Duodenal mucosa (tissue), 2 donors: Measurements from ENCODE around the gene TRIM62.

ENCODE experiments used
- H3K27ac ChIP-seq: one replicate; pipeline ENCODE4 v1.7.0; 2013; ENCODE audit warnings: low read depth, low read length
- H3K27me3 ChIP-seq, 2 donors: one replicate each; pipeline ENCODE4 v1.7.0; 2013; ENCODE audit warnings: low read length in 2 of 2, control low read depth in 1 of 2; ENCODE audit not compliant: insufficient read depth in 2 of 2, control insufficient read depth in 1 of 2
- H3K36me3 ChIP-seq, 2 donors: one replicate each; pipeline ENCODE4 v1.7.0; 2013; ENCODE audit warnings: low read length in 2 of 2, control low read depth in 1 of 2; ENCODE audit not compliant: insufficient read depth in 2 of 2, control insufficient read depth in 1 of 2
- H3K4me1 ChIP-seq, 2 donors: one replicate each; pipeline ENCODE4 v1.7.0; 2013; ENCODE audit warnings: low read length in 2 of 2, control low read depth in 1 of 2; ENCODE audit not compliant: insufficient read depth in 2 of 2, control insufficient read depth in 1 of 2
- H3K4me3 ChIP-seq, 2 donors: one replicate each; pipeline ENCODE4 v1.7.0; 2013; ENCODE audit warnings: low read length in 2 of 2, low read depth in 1 of 2
- H3K9ac ChIP-seq, 2 donors: one replicate each; pipeline ENCODE4 v1.7.0; 2013; ENCODE audit warnings: low read length in 2 of 2, low read depth in 1 of 2
- H3K9me3 ChIP-seq, 2 donors: one replicate each; pipeline ENCODE4 v1.7.0; 2013; ENCODE audit warnings: low read length in 2 of 2, control low read depth in 1 of 2; ENCODE audit not compliant: control insufficient read depth in 1 of 2

The TRIM62 gene

DNA sequence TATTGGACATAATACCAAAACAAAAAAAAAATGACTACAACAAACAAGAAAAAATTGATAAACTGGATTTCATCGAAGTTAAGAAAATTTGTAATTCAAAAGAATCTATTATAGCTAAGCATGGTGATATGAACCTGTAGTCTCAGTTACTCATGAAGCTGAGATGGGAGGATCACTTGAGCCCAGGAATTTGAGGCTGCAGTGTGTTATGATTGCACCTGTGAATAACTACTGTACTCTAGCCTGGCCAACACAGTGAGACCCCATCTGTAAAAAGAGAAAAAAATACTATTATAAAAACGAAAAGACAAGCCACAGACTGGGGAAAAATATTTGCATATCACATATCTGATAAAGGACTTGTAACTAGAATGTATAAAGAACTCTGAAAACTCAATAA is 24.5 kb upstream of the TRIM62 start:
- no peak overlapping the region for H3K4me3 ChIP-seq
- H3K27me3 ChIP-seq = no peaks in the 10 kb centered on the region
- no peaks in the 10 kb centered on the region for H3K9me3 ChIP-seq
- H3K36me3 ChIP-seq = no peaks in the 10 kb centered on the region
- no peak overlapping the region for H3K9ac ChIP-seq
- no peak overlapping the region for H3K27ac ChIP-seq
- no peaks in the 10 kb centered on the region for H3K4me1 ChIP-seq

DNA sequence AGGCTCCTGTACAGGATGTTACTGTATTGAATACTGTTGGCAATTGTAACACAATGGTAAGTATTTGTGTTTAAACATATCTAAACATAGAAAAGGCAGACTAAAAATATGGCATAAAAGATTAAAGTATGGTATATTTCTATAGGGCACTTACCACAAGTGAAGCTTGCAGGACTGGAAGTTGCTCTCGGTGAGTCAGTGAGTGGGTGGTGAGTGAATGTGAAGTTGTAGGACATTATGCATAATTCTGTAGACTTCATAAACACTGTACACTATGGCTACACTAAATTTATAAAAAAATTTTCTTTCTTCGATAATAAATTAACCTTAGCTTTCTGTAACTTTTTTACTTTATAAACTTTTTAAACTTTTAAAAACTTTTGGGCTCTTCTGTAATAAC is 13.7 kb upstream of the TRIM62 start:
- no peaks in the 10 kb centered on the region for H3K9me3 ChIP-seq
- no peak overlapping the region for H3K9ac ChIP-seq
- no peak overlapping the region for H3K4me3 ChIP-seq
- H3K36me3 ChIP-seq = no peaks in the 10 kb centered on the region
- no peaks in the 10 kb centered on the region for H3K4me1 ChIP-seq
- H3K27me3 ChIP-seq = peaks cover 3 to 4% of the 10 kb centered on the region in 2 donors
- no peak overlapping the region for H3K27ac ChIP-seq

DNA sequence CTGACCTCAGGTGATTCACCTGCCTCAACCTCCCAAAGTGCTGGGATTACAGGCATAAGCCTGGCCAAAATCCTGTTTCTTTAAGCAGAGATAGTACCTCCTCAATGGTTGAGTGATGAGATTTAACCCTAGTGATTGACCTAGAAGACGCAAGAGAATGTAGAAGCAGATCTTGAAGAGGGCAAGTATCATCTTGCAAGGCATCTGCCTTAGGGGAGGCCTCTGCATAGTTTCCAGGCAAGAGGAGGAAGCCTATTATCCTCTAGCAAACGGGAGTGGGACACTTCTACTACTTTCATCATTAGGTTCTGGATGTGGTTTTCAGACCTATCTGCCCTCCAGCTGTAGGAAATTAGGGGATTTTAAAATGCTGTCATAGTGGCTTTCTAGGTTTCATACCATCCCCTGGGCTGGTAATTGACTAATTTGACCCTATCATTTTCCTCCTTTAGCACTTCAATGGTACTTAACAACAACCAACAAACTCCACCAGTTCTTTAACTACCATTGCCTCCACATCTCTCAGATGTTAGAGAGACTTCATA is 10.0 kb upstream of the TRIM62 start:
- Histone ChIP-seq H3K9me3 (no peaks in the 10 kb centered on the region), H3K4me1 (no peaks in the 10 kb centered on the region), H3K9ac (no peak overlapping the region), H3K27me3 (peaks cover 3 to 4% of the 10 kb centered on the region in 2 donors), H3K36me3 (no peaks in the 10 kb centered on the region), H3K4me3 (no peak overlapping the region), H3K27ac (no peak overlapping the region)

DNA sequence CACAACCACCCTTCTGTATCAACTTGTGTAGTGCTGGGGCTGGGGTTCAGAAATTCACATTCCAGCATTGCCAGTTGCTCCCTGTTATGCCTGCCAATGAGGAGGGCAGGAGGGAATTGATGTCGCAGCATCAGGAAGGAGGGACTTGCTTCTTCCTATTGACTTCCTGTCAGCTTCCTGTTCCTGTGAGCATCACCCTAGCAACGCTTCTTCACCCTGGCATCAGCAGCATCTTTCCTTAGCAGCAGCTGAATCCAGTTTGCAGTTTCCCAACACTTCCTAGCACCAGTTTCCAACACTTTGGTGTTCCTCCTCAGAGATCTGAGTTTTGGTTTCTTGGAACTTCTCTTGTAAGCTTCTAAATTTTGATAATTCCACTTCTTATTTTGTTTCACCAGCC is 8.9 kb upstream of the TRIM62 start:
- Histone ChIP-seq H3K4me3 (no peak overlapping the region), H3K9me3 (no peaks in the 10 kb centered on the region), H3K27me3 (peaks cover 3 to 4% of the 10 kb centered on the region in 2 donors), H3K36me3 (no peaks in the 10 kb centered on the region), H3K4me1 (no peaks in the 10 kb centered on the region), H3K9ac (no peak overlapping the region), H3K27ac (no peak overlapping the region)

DNA sequence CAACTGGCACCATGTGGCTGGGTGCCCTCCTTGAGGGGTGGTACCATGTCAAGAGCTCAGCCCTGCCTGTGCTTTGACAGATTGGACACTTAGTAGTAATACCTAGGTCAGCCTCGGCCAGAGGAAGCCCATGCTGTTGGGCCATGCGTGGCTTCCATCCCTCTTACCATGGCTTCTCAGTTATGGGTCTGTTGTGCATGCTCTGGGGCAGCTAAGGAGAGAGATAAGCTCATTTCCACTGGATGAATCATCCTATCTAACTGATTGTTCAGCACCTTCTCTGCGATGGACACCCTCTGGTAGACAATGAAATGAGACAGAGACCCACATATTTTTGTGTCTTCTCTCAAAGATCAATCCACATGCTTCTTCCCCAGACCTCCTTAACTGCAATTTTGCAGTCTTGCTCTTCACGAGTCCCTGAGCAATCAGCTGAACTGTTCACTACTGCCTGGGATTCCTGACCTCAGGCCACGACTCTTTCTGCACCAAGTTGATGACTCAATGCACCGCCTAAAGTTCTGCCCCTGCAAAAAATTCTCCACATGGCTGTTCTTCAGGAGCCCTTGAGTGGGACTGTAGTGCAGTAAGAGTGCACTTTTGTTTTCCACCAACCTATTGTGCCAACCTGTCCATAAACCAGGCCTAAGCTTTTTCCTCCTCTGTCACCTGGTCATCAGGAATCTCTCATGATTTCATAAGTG is 6.9 kb upstream of the TRIM62 start:
- no peaks in the 10 kb centered on the region for H3K4me1 ChIP-seq
- H3K36me3 ChIP-seq = no peaks in the 10 kb centered on the region

DNA sequence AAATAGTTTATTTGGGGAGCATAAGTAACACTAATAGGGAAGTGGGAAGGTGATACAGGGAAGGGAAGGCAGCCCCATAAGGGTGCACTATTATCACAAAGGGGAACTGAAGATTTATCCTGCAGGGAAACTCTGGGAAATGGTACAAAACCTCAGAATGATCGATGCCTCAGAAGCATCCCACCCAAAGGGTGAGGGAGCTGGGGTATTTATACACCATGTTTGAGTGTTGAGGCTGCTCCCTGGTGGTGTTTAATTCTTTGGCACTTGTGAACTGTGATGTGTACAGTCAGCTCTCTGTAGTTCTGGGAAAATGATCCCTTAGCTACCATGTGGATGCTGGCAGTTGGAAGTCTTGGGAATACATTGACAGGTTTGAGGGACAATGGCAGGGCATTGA is 5.1 kb upstream of the TRIM62 start:
- Histone ChIP-seq H3K9me3 (no peaks in the 10 kb centered on the region), H3K27me3 (no peaks in the 10 kb centered on the region), H3K4me1 (peaks cover 0 to 6% of the 10 kb centered on the region in 2 donors), H3K9ac (no peak overlapping the region), H3K36me3 (no peaks in the 10 kb centered on the region), H3K27ac (no peak overlapping the region), H3K4me3 (no peak overlapping the region)

More for the DNA sequence above, 6.9 kb upstream of the TRIM62 start:
- H3K27me3 ChIP-seq = peaks cover 3 to 4% of the 10 kb centered on the region in 2 donors
- no peak overlapping the region for H3K27ac ChIP-seq
- H3K9me3 ChIP-seq = no peaks in the 10 kb centered on the region
- H3K9ac ChIP-seq = no peak overlapping the region
- no peak overlapping the region for H3K4me3 ChIP-seq

DNA sequence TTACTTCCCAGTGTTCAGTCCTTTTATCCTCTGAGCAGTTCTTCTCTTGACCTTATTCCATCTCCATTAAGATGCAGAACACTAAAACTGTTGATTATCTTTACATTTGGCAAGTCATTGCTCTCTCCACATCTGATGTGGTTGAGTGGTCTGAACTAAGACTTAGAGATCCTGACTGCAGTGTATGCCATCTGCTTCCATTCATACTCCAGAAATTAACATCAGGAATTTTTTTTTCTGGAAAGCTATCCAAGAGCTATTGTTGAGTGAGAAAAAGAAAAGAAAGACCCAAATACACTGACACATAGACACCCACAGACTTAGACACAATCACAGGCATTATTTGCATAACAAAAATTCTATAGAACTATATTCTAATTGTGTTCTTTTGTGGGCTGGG is 3.7 kb upstream of the TRIM62 start:
- Histone ChIP-seq H3K9ac (no peak overlapping the region), H3K4me3 (no peak overlapping the region), H3K36me3 (no peaks in the 10 kb centered on the region), H3K9me3 (no peaks in the 10 kb centered on the region), H3K4me1 (peaks cover 6 to 7% of the 10 kb centered on the region in 2 donors), H3K27ac (no peak overlapping the region), H3K27me3 (no peaks in the 10 kb centered on the region)

DNA sequence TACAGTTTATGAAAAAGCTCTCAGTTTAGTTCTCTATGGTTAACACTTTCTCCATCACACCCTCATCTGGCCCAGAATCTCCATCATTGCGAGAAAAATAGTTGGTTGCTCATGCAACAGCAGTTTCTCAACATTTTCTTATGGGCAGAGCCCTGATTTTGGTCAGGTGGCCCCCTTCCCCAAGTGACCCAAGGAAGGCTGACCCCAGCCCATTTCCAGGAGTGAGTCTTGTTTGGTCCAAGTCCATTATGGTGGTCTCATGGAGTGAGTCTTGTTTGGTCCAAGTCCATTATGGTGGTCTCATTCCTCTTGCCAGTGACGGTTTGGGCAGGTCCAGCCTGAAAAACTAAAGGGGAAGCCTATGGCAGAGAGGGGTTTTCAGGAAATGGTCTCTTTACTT is 1.5 kb upstream of the TRIM62 start:
- no peak overlapping the region for H3K4me3 ChIP-seq
- no peaks in the 10 kb centered on the region for H3K9me3 ChIP-seq
- no peaks in the 10 kb centered on the region for H3K36me3 ChIP-seq
- H3K27me3 ChIP-seq = no peaks in the 10 kb centered on the region
- peaks cover 13 to 14% of the 10 kb centered on the region in 2 donors for H3K4me1 ChIP-seq
- no peak overlapping the region for H3K27ac ChIP-seq
- no peak overlapping the region for H3K9ac ChIP-seq

DNA sequence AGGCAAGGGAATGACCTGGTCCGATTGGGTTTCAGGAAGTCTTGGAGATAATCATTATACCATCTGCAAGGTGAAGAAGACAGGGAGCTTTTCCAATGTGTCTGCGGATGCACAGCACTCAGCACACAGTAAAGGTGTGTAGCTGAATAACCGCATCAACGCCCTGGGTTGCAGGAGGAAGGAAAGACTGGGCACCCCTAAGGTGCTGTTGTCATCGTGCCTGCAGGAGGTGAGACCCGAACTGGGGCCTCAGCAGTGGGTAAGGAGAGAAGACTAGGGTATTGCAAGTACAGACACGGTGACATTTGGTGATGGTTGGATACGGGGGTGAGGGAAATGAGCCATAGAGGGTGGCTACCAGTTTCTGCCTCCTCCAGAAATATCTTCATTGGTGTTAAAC is 1.1 kb upstream of the TRIM62 start:
- Histone ChIP-seq H3K36me3 (no peaks in the 10 kb centered on the region), H3K4me1 (peaks cover 13 to 14% of the 10 kb centered on the region in 2 donors), H3K9me3 (no peaks in the 10 kb centered on the region), H3K27me3 (no peaks in the 10 kb centered on the region), H3K9ac (peak overlapping the region in 1 of 2 donors; percentile 1), H3K4me3 (no peak overlapping the region), H3K27ac (no peak overlapping the region)

DNA sequence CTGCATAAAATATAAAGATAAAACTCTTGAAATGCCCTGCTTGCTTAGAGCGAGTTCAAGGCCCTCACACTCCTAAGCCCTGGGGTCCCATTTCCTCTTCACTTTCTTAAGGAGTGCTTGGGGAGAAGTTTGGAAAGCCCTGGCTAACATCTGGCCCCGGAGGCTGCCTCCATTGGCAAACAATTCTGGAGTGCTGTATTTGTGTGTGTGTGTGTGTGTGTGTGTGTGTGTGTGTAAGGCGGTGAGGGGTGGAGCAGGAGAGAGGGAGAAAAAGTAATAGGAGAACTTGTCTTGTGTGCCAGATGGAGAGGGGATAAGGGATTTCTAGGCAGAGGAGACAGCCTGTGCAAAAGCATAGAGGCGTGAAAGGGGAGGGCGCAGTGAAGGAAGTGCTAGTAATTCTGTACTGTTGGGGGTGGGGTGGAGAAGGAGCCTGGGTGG is 578 bp upstream of the TRIM62 start:
- Histone ChIP-seq H3K9ac (peak overlapping the region; percentile 1 to 21), H3K27ac (no peak overlapping the region), H3K27me3 (no peaks in the 10 kb centered on the region), H3K9me3 (no peaks in the 10 kb centered on the region), H3K4me3 (peak overlapping the region; percentile 43 to 68), H3K36me3 (no peaks in the 10 kb centered on the region), H3K4me1 (peaks cover 13 to 14% of the 10 kb centered on the region in 2 donors)
